NT2/D1 (cell line): ENCODE results near the gene PCDHAC2.

Experiments
- YY1 ChIP-seq: IDR thresholded peaks from 2 replicates; pipeline ENCODE4 v1.6.1; 2011; ENCODE audit not compliant: insufficient read length, insufficient read depth
- ZNF274 ChIP-seq: IDR thresholded peaks from 2 replicates; pipeline ENCODE4 v1.6.1; 2011; ENCODE audit warnings: mild to moderate bottlenecking, low read depth, low read length

GRCh38 chr5:140982083-140982716, 15.9 kb downstream of the PCDHAC2 start:
- TF ChIP-seq YY1 = no peak
- TF ChIP-seq ZNF274 = no peak
